HEK293 (cell line): ENCODE data around the gene MPV17L.
"Not testable (repeated sequence)": the region's sequence is repeated elsewhere in the genome, so short reads cannot be mapped to it uniquely, and the experiment has no call there.

Experiments used
- CTCF ChIP-seq: fragments of 450-650 bp; formaldehyde crosslinking; IDR thresholded peaks from 2 replicates; pipeline ENCODE4 v1.5.1; 2016; ENCODE audit warnings: missing biosample characterization, missing genetic modification characterization
- GLIS2 ChIP-seq: fragments of 450-650 bp; formaldehyde crosslinking; IDR thresholded peaks from 2 replicates; pipeline ENCODE4 v1.5.1; 2016; ENCODE audit warnings: missing biosample characterization, missing genetic modification characterization
- OVOL3 ChIP-seq: fragments of 450-650 bp; formaldehyde crosslinking; IDR thresholded peaks from 2 replicates; pipeline ENCODE4 v1.5.1; 2016; ENCODE audit warnings: missing biosample characterization, missing genetic modification characterization
- PBX3 ChIP-seq: sonication (generic); formaldehyde crosslinking; IDR thresholded peaks from 2 replicates; pipeline ENCODE4 v1.8.1; 2022; ENCODE audit warnings: mild to moderate bottlenecking, moderate library complexity, missing genetic modification reagents
- SCRT2 ChIP-seq: fragments of 450-650 bp; formaldehyde crosslinking; IDR thresholded peaks from 2 replicates; pipeline ENCODE4 v1.5.1; 2016; ENCODE audit warnings: missing biosample characterization, missing genetic modification characterization
- ZBTB17 ChIP-seq: fragments of 450-650 bp; formaldehyde crosslinking; IDR thresholded peaks from 2 replicates; pipeline ENCODE4 v1.5.1; 2016; ENCODE audit warnings: missing biosample characterization, missing genetic modification characterization
- ZNF174 ChIP-seq: fragments of 450-650 bp; formaldehyde crosslinking; IDR thresholded peaks from 2 replicates; pipeline ENCODE4 v1.5.0; 2017; ENCODE audit warnings: missing biosample characterization, mild to moderate bottlenecking, missing genetic modification characterization
- ZNF274 ChIP-seq, 2 experiments: fragments of 200-500 bp in 1 of 2; fragments of 450-650 bp in 1 of 2; sonication (Bioruptor generic) in 1 of 2; formaldehyde crosslinking in 1 of 2; IDR thresholded peaks; 2 replicates each; pipeline versions ENCODE4 v1.5.1 to v1.6.1; 2014 to 2016; ENCODE audit warnings: borderline replicate concordance in 1 of 2, inconsistent platforms in 1 of 2, low read length in 1 of 2, missing biosample characterization in 1 of 2, missing genetic modification characterization in 1 of 2
- ZNF423 ChIP-seq: fragments of 450-650 bp; formaldehyde crosslinking; IDR thresholded peaks from 2 replicates; pipeline ENCODE4 v1.5.1; 2016; ENCODE audit warnings: missing biosample characterization, missing genetic modification characterization
- ZNF596 ChIP-seq: fragments of 450-650 bp; IDR thresholded peaks from 2 replicates; pipeline ENCODE4 v1.5.0; 2018; ENCODE audit warnings: missing biosample characterization, mild to moderate bottlenecking, missing genetic modification characterization, moderate library complexity
- ZNF621 ChIP-seq: fragments of 450-650 bp; formaldehyde crosslinking; IDR thresholded peaks from 2 replicates; pipeline ENCODE4 v1.5.1; 2017; ENCODE audit warnings: missing biosample characterization, missing genetic modification characterization

- not testable (repeated sequence) for TF ChIP-seq ZNF423 (tag by site-specific recombination); CTCF (tag by site-specific recombination); PBX3 (CRISPR knock-in tag); ZNF596 (tag by site-specific recombination); ZNF174 (tag by site-specific recombination); SCRT2 (tag by site-specific recombination); ZBTB17 (tag by site-specific recombination); ZNF621 (tag by site-specific recombination); GLIS2 (tag by site-specific recombination); ZNF274 (IDR thresholded peaks at IDR 0.05; ENCODE audit: low read length); ZNF274 (tag by site-specific recombination; IDR thresholded peaks at IDR 0.05; ENCODE audit: borderline replicate concordance); OVOL3 (tag by site-specific recombination)
These were observed 59.4 kb downstream of the MPV17L start for GRCh38 chr16:15454933-15455332.
